ENCODE measurements around the gene LY6G6F. TPM values are rescaled to one million over a fixed set of nuclear protein-coding genes. Genes with fewer than 3 reads are reported as not detected.

The LY6G6F gene
- total and polyA plus RNA-seq, 8 donors, result not detected

DNA sequence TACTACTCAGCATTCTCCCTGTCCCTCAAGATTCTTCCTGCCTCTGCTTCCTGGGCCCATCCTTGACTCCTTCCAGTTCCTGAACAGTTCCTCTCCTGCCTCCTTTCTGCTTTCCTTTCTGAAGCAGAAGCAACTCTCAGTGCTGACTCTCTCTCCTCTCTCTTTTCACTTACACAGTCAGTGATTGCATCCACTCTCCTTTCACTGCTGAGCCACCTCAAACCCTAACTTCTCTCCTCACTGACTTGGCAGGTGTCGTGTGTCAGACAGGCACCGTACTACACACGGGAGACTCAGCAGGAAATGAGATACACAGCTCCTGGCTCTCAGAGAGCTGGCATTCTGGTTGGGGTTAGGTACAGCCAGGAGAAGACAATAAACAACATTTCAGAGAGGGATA lies 9.1 kb upstream of the LY6G6F start:
- no peaks in the 10 kb centered on the region for H3K27me3 ChIP-seq
- intact Hi-C loops (cut with DNase I), result no loop called here
- no peaks in the 10 kb centered on the region for H3K9me3 ChIP-seq
- ATAC-seq, result no peak
- no peak for DNase-seq
- TF ChIP-seq, protein P1, sequence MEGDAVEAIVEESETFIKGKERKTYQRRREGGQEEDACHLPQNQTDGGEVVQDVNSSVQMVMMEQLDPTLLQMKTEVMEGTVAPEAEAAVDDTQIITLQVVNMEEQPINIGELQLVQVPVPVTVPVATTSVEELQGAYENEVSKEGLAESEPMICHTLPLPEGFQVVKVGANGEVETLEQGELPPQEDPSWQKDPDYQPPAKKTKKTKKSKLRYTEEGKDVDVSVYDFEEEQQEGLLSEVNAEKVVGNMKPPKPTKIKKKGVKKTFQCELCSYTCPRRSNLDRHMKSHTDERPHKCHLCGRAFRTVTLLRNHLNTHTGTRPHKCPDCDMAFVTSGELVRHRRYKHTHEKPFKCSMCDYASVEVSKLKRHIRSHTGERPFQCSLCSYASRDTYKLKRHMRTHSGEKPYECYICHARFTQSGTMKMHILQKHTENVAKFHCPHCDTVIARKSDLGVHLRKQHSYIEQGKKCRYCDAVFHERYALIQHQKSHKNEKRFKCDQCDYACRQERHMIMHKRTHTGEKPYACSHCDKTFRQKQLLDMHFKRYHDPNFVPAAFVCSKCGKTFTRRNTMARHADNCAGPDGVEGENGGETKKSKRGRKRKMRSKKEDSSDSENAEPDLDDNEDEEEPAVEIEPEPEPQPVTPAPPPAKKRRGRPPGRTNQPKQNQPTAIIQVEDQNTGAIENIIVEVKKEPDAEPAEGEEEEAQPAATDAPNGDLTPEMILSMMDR (IDR thresholded peaks at IDR 0.05), result no peak
- peaks cover 0 to 10% (median 7%) of the 10 kb centered on the region in 3 donors for H3K4me1 ChIP-seq
- peaks cover 3 to 12% (median 6%) of the 10 kb centered on the region in 3 donors for H3K36me3 ChIP-seq
- FAIRE-seq, result no peak
- no peak overlapping the region for H3K4me3 ChIP-seq
- 52 to 70% methylated on average over 3 of the region's 3 CpGs for WGBS, 2 donors
- no peak overlapping the region for H3K27ac ChIP-seq

DNA sequence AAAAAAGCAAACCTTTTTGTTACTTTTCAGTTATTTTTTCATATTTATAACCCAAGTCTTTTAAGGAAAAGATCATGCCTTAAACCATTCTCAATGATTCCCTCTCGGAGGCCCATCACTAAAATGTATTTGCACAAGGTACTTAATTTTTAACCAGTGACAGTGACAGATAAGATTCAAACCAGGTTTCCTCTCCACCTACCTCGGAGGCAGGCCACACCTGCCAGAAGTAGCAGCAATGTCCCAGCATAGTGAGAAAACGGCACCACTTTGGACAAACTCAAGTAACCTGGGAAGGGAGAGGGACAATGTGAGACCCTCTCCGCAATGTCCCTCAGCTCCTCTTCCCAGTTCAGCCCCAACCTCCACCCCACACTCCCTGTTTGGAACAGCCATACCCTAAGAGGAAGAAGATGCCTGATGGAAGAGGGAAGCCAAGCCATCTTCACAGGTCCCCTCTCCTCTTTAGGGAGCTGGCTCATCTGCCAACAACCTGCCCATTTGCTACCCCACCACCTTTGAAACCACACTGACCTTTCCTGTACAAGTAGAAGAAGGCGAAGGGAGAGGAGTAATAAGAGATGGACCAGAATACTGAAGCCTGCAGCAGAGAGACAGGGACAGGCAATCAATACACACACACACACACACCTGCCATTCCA lies 5.8 kb upstream of the LY6G6F start:
- FAIRE-seq (no peak), ATAC-seq (no peak), DNase-seq (no peak)
- Histone ChIP-seq H3K27me3 (no peaks in the 10 kb centered on the region), H3K36me3 (peaks cover 0 to 6% (median 4%) of the 10 kb centered on the region in 3 donors), H3K4me1 (peaks cover 0 to 12% (median 10%) of the 10 kb centered on the region in 3 donors), H3K4me3 (no peak overlapping the region), H3K27ac (no peak overlapping the region), H3K9me3 (no peaks in the 10 kb centered on the region)
- WGBS, 2 donors, result 55% methylated on average over 5 of the region's 5 CpGs
- intact Hi-C loops (cut with DNase I), result no loop called here
- TF ChIP-seq, protein P1 (IDR thresholded peaks at IDR 0.05), result no peak

DNA sequence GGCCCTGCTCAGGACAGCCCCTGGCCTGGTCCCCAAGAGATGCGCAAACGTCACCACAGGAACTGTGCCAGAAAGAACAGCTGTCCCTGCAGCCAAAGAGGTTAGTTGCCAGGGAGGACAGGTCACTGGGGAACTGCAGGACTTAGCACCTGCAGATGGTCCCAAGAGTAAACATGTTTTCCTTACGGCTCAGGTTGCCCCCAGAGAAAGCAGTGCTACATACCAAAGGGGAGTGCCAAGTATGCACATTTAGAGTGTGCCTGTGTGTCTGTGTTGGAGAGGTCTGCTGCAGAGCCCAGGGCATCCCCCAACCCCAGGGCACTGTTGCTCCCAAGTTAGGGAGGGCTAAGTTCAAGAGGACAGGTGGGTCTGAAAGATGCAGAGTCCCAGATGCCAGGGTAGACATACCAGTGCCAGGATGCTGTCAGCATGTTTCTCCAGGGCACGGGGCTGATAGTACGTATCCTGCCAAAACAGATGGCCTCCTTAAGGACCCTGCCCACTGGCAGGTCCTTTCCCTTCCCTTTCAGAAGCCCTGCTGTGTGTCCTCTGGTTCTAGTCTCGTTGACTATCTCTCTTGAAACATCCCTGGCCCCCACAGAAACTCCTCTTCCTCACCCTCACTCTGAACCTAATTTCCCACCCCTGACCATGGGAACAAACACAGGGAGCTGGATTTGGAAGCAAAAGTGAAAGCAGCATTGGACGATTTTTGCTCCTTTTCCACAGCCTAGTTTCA lies 4.8 kb upstream of the LY6G6F start:
- Histone ChIP-seq H3K4me3 (peak overlapping the region in 3 of 4 donors; percentile 42 to 88 (median 84)), H3K27me3 (no peaks in the 10 kb centered on the region), H3K36me3 (peaks cover 0 to 4% (median under 1%) of the 10 kb centered on the region in 3 donors), H3K9me3 (no peaks in the 10 kb centered on the region), H3K27ac (peak overlapping the region in 1 of 4 donors; percentile 94), H3K4me1 (peaks cover 0 to 12% (median 10%) of the 10 kb centered on the region in 3 donors)
- DNase-seq, result no peak
- 23 to 27% methylated on average over 7 of the region's 7 CpGs for WGBS, 2 donors
- peak in 1 of 4 donors; percentile 1 for ATAC-seq
- FAIRE-seq, result no peak
- TF ChIP-seq, protein P1 (IDR thresholded peaks at IDR 0.05), result no peak
- intact Hi-C loops (cut with DNase I), result no loop called here

DNA sequence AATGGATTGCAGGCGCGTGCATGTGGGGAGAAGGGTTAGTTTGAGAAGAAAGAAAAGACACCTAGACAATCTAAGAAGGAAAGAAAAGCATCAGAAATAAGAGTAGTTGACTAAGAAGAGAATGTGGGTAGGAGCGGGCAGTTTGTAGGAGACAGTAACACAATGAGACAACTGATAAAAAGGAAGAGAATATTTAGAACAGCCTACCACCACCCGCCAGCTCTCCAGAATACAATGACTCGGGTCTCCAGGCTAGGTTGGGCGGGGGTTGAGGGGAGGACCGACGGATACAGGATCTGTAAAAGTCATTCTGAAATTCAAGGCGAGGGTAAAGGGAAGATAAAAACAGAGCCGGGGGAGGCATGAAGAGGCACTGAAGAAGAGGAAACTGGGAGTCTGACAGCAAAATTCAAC lies 4.3 kb upstream of the LY6G6F start:
- intact Hi-C loops (cut with DNase I), result no loop called here
- H3K4me3 ChIP-seq, result peak overlapping the region; percentile 42 to 88 (median 72)
- H3K4me1 ChIP-seq, result peaks cover 0 to 12% (median 10%) of the 10 kb centered on the region in 3 donors
- DNase-seq, result no peak
- no peak for FAIRE-seq
- TF ChIP-seq, protein P1 (IDR thresholded peaks at IDR 0.05), result no peak
- ATAC-seq, result peak; percentile 4 to 7 (median 6)
- WGBS, 2 donors, result 0 to 1% methylated on average over 10 of the region's 10 CpGs
- peak overlapping the region; percentile 89 to 97 (median 94) for H3K27ac ChIP-seq
- H3K9me3 ChIP-seq, result no peaks in the 10 kb centered on the region
- no peaks in the 10 kb centered on the region for H3K27me3 ChIP-seq
- peaks cover 0 to 4% (median 0%) of the 10 kb centered on the region in 3 donors for H3K36me3 ChIP-seq

Measured in pancreas (tissue), 10 donors.